Activated CD8-positive, alpha-beta memory T cell treated with anti-CD3 and anti-CD28 coated beads, Interleukin-2, amount 50 U/mL, for 24 hours (primary cell): ENCODE data around the gene REPS2.

Experiments used
- DNase-seq: peaks from one replicate; pipeline ENCODE4 v3.0.0-alpha.2; 2020; ENCODE audit errors: extremely low read depth

Gene REPS2

DNA sequence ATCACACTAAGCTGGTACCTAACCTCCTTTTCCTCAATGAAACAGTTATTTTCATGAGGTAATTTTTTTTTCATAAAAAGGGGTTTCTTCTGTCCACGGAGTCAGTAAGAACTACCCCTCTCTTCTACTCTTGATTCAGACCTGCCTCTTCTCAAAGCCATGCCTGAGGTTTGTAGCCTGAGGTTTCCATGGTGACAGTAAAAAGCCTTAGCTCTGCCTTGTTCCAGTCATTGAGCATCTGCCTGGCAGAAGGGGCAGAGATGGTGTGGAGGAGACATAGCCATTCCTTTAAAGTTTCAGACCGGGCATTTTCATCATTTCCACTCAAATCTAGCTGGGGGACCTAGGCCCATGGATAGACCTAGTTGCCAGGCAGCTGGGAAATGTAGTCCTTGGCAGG is 135.5 kb downstream of the REPS2 start:
- no peak for DNase-seq

DNA sequence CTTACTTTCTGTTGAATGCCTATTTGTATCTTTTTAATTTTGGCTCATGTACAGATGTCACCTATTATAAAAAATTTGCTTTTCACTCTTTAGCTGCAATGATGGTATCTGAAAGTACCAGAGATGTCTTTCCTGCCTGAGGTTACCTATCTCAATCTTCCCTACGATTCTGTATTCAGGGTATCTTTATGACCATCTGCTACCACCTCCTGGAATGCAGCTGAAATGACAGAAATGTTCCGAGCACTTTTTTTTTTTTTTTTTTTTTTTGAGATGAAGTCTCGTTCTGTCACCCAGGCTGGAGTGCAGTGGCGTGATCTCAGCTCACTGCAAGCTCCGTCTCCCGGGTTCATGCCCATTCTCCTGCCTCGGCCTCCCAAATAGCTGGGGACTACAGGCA is 136.4 kb downstream of the REPS2 start:
- DNase-seq: no peak

DNA sequence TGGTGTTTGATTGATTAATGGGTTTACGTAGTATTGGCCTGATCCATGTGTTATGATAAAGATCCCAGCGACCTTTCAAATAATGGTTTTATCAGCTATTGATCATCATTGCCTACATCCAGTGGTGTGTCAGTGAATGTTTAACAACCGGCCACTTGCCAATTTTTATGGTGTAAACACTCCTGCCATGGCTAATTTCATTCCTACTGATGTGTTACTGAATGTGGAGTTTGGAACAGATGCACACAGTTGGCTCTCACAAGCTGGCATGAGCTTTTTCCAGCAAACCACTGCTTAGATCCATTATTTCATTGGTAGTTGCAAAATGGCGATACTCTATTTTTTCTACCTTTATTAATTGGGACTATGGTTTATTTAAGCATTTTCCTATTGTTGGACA is 139.9 kb downstream of the REPS2 start:
- DNase-seq: no peak

DNA sequence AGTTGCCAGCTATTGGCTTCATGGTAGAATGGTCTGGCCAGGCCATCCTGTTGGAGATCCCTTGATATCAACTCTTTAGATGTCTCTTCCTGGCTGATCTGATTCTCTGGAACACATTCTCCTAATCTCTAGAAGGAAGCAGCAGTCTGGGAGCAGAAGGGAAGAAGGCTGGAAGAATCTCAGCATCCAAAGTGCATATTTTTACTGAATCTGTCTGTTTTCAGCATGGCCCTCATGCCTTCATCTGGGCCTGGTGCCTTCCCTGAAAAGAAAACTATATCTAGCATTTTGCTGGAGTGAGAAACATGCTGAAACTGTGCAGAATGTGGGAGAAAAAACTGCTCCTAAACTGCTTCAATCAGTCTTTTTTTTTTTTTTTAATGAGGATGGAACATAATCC is 148.7 kb downstream of the REPS2 start:
- no peak for DNase-seq

DNA sequence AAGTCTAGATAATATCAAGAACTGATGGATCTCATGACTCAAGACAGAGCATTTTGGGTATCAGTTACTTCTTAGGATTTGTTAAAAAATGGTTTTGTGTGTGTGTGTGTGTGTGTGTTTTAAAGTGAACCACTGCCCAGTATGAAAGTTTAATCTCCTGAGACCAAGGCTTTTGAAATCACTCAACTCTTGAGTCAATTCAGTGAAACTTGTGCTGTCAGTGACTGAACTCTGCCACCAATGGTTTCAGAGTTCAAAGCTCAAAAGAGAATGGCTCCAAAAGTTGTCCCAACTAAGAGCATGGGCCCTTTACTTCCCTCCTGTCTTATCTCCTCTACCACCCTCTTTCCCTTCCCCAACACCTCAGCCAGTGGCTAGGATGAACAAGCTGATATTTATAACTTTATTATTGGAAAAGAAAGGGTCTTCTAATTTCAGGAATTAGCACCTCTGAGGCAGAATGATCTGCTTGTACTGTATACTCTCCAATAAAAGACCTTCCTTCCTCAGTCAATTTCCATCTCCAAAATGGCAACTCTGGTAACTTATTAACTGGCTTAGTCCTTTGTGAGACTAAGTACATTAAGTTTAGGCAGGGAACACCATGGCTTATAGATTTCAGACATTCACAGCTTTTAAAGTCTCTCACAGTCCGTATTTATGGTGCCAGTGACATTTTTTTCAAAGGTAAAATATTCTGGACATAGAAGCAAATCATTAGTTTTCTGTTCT is 152.2 kb downstream of the REPS2 start:
- DNase-seq: no peak

DNA sequence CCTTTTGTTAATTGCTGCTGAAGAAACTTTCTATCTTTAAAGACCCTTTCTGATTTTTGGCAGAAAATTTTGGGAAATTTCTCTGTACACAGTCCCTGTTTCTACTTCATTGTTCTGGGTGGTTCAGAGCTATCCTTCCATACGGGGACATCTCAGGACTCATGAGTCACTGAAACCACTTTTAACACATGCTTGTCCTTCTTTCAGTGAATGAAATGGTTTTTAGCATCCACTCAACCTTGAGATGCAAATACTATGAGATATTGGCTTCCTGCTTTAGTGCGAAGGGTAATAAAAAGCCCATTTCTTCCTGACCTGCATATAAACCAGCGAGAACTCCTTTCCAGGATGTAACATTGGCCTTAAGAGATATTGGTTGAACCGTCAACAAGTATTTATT is 158.0 kb downstream of the REPS2 start:
- no peak for DNase-seq

DNA sequence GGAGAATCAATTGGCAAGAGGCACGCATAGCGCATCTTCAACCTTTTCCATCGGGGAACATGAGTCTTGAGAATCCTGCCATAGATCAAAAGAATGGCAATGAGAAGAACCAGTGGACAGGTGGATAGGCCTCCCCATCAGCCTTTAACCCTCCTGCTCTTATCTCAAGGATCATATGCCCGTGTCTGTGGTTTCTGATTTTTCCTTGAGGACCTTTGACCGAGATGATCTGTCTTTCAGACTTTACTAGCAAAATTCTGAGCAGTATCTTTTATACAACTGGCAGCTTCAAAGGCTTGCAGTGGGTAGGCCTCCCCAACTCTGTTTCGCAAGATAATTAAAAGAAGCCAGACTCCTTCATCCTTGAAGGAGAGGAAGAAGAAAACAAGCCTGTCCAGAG is 174.4 kb downstream of the REPS2 start:
- no peak for DNase-seq

DNA sequence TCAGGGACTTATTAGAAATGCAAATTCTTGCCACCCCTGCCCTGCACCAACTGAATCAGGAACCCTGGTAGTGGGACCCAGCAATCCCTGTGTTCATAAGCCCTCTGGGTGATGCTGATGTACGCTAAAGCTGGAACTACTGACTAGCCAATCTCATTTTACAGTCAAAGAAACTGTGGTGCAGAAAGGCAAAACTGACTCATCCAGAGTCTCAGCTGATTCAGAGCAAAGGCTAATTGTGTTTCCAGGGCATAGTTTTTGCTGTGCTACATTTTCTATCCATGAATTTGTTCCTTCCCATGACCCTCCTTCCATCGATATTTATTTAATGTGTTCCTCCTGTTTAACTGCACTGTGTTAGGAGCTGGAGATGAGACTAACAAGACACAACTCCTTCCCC is 207.5 kb downstream of the REPS2 start:
- DNase-seq: no peak

DNA sequence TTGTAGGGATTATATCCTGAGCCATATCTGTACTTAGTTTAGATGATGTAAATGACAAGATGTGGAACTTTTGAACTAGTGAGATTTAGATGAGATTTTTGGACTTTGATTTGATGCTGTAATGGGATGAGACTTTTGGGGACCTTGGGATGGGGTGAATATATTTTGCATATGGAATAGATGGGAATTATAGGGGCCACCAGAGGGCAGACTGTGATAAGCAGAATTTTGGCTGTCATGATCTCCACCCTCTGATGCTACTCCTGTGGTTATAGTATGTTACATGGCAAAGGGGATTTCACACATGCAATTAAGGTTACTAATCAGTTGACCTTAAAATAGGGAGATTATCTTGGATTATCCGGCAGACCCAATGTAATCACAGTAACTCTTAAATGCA is 214.5 kb downstream of the REPS2 start:
- DNase-seq: no peak

DNA sequence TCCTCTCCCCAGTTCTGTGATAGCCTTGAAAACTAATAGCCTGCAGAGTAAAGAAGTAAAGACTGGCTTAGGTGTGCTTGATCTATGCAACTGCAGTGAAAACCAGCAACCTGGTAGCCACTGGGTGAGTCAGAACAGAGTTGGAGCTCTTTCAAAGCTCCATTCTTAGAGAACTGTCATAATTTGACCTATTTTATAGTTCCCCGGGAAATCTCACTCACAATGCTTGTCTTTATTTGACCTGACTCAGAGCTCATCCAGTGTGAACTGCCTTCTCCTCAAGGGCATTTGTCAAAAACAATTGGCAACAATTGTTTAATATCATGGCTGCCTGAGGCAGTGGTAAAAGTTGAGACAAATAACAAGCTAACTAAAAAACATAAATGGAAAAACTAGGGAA is 215.5 kb downstream of the REPS2 start:
- DNase-seq: no peak

DNA sequence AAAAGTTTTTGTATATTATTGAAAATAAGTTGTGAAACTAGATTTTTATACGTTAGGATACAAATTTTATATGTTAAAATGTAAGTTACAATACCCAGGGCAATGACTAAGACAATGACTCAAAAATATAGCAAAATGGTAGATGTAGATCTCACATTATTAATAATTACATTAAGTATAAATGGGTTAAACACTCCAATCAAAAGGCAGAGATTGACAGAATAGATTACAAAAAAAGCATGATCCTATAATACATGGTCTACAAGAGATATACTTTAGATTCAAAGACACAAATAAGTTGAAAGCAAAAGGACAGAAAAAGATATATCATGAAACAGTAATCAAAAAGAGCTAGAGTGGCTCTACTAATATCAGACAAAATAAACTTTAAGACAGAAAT is 217.6 kb downstream of the REPS2 start:
- no peak for DNase-seq

DNA sequence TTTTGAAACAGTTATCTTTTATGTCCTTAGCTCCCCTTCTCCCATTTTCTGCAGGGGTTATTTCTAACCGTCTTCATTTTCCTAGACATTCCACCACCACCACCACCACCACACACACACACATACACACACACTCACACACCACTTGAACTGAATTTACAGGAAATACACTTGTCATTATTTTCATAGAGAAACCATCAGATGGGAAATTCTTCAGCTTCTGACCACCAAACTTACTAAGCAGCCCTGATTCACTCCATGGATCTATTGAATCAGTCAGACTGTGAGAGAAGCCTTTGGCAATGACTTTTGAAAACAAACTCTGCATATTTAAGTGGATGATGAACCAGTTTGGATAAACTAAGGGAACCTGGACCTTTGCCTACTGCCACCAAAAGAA is 218.5 kb downstream of the REPS2 start:
- no peak for DNase-seq

DNA sequence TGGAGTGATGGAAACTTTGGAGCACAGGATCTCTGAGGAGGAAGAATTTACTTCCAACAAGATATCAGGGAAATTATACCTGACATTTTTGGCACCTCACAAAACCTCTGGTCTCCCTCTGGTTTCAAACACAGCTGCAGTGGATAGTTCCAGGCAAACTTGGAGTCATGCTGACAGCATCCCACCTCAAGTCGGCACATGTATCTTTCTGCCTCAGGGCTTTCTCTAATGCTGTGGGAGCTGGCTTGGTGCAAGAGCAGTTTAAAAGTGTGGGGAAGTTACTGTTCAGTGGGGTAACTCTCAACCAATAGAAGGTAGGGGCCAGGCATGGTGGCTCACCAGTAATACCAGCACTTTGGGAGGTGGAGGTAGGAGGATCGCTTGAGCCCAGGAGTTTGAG is 221.5 kb downstream of the REPS2 start:
- no peak for DNase-seq

DNA sequence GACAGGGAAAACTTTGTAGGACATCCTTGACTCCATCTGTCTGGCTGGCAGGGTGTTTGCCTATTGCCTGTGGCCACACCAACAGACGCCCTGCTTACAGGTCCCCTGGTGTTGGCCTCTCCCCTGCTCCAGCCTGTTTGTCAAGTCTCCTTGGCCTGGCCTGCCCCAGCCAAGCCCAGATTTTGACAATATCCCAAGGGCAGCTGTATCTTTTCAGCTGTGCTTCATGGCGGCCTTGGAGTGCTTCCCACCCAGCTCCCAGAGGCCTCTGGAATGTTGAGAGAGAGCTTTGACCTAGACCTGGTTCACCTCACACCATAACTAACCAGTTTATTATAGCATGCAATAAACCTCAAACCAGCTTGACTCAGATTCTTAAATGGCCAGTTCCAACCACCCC is 224.5 kb downstream of the REPS2 start:
- DNase-seq: no peak

DNA sequence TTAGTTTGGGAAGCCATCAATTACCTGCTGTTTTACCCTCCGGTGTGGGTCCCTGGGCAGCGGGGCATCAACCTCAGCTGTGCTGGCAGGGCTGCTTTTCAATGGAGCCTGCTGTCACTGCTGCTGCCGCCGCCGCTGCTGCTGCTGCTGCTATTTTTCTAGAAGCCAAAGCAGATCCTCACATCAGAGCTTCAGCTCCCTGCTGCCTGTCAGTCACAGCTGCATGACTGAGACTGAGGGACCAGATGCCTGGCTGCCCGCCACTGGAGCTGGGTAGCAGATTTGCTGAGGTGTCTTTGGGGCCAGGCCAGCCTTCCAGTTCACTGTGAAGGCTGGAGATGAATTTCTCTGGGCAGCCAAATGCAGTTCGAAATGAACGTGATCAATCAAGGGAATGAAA is 228.2 kb downstream of the REPS2 start:
- DNase-seq: no peak

DNA sequence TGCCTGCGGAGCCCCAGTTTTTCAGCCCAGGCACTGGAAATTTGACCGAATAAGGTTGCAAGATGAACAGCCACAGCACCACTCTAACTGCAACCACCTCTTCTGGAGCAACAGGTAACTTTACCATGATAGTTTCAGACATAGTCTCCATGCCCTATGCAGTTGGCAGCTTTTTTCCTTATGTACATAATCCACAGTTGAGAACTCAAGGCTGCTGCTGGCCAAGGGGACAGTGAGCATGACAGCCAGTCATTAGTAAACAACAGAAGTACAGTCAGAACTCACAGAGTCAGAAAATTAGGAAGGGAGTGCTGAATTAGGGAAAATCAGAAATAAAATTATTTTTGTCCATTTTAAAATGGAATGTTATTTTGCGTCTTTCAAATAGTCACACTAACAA is 235.9 kb downstream of the REPS2 start:
- no peak for DNase-seq

DNA sequence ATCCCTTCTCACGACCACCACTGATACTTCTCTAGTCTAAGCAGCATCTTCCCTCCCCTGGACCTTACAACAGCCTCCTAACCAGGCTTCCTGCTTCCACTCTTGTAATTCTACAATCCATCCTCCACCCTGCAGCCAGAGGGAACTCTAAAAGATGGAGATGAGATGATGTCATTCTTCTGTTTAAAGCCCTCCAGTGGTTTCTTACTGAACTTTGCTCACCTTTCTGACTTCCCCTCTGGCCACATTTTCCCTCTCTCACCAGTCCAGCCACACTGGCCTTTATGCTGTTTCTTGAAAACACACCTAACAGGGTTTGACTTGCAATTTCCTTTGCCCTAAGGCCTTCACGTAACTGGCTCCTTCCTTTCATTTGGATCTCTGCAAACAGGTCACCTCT is 237.1 kb downstream of the REPS2 start:
- no peak for DNase-seq

DNA sequence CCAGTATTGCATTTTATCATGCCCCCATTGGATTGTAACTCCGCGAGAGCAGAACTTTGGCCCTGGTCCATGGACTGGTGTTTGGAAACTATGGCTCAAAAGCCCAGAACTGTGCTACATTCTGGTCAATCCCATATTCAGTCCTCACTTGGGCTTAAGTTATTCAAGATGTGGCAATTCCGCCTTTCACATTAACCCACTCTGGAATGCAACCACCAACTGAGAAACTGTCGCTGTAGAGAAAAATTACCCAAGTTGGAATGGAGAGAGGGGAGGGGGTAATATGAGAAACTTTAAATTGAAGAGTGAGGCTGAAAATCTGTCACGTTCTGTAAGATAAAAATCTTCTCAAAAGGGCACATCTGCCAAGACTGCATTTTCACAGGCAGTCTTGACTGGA is 239.0 kb downstream of the REPS2 start:
- DNase-seq: no peak

DNA sequence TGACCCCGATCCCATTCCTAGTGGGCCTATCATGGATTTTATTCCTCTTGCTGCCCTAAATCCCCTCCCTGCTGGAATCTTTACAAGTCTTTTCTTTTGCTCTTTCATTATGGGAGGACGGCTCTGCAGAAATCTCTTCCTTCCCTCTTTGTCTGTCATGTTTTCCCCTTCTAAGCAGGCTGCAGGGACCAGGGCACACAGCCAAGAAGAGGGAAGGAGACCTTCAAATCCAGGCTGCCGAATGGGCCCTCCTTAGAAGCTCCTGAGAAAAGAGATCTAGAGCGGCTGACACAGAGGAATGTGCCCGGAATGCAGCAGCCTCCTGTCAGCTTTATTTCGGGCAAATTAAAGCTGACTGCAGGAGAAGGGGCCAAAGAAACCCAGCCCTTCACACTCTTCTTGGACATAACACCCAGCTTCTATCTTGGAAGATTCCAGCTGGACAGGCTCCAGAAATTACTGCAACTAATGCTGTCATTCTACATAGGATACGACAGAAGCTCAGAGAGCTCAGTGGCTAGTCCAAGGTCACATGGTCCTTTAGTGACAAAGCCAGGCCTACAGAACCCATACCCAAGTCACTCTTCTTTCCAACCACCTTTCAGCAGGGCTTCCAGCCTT is 240.8 kb downstream of the REPS2 start:
- no peak for DNase-seq

DNA sequence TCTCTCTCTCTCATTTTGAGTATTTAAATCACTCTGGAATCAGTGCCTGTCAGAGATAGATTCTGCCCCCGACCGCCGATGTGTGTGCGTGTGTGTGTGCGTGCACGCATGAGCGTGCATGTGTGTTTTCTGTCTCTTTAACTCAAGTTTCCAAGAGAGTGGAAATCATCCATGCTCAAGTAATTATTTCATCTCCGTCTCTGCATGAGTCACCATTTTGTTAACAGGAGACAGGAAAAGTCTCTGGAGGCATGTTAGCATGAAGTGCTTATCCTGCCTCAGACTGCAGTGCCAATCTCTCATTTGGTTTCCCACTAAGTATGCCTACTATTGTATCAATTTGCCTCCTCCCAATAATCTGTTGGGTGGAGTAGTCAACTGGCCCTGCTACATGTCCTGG is 245.6 kb downstream of the REPS2 start:
- no peak for DNase-seq
